HEK293 (cell line): Measurements from ENCODE around the gene TBK1.

ENCODE experiments used
- EGR2 ChIP-seq: fragments of 450-650 bp; formaldehyde crosslinking; IDR thresholded peaks from 2 replicates; pipeline ENCODE4 v1.5.1; 2016; ENCODE audit warnings: low read depth, missing biosample characterization, missing genetic modification characterization
- PRDM1 ChIP-seq: fragments of 450-650 bp; formaldehyde crosslinking; IDR thresholded peaks from 2 replicates; pipeline ENCODE4; 2016; ENCODE audit warnings: missing biosample characterization, missing genetic modification characterization
- ZBTB17 ChIP-seq: fragments of 450-650 bp; formaldehyde crosslinking; IDR thresholded peaks from 2 replicates; pipeline ENCODE4 v1.5.1; 2016; ENCODE audit warnings: missing biosample characterization, missing genetic modification characterization
- ZIC2 ChIP-seq: fragments of 450-650 bp; formaldehyde crosslinking; IDR thresholded peaks from 2 replicates; pipeline ENCODE4 v1.5.1; 2016; ENCODE audit warnings: missing biosample characterization, missing genetic modification characterization
- ZNF10 ChIP-seq: fragments of 450-650 bp; formaldehyde crosslinking; IDR thresholded peaks from 2 replicates; pipeline ENCODE4 v1.5.1; 2017; ENCODE audit warnings: missing biosample characterization, missing genetic modification characterization
- ZNF24 ChIP-seq: fragments of 450-650 bp; formaldehyde crosslinking; IDR thresholded peaks from 2 replicates; pipeline ENCODE4 v1.5.1; 2016; ENCODE audit warnings: missing biosample characterization, missing genetic modification characterization
- ZNF274 ChIP-seq, 2 experiments: fragments of 200-500 bp in 1 of 2; fragments of 450-650 bp in 1 of 2; sonication (Bioruptor generic) in 1 of 2; formaldehyde crosslinking in 1 of 2; IDR thresholded peaks; 2 replicates each; pipeline versions ENCODE4 v1.5.1 to v1.6.1; 2014 to 2016; ENCODE audit warnings: borderline replicate concordance in 1 of 2, inconsistent platforms in 1 of 2, low read length in 1 of 2, missing biosample characterization in 1 of 2, missing genetic modification characterization in 1 of 2
- ZNF324 ChIP-seq: fragments of 450-650 bp; formaldehyde crosslinking; IDR thresholded peaks from 2 replicates; pipeline ENCODE4 v1.5.1; 2016; ENCODE audit warnings: missing biosample characterization, missing genetic modification characterization
- ZNF404 ChIP-seq: fragments of 450-650 bp; formaldehyde crosslinking; IDR thresholded peaks from 2 replicates; pipeline ENCODE4 v1.5.1; 2017; ENCODE audit warnings: missing biosample characterization, missing genetic modification characterization
- ZNF514 ChIP-seq: fragments of 450-650 bp; formaldehyde crosslinking; IDR thresholded peaks from 2 replicates; pipeline ENCODE4 v1.5.1; 2016; ENCODE audit warnings: missing biosample characterization, missing genetic modification characterization
- ZNF585B ChIP-seq: fragments of 450-650 bp; formaldehyde crosslinking; IDR thresholded peaks from 2 replicates; pipeline ENCODE4 v1.5.1; 2016; ENCODE audit warnings: missing biosample characterization, missing genetic modification characterization
- ZNF600 ChIP-seq: fragments of 450-650 bp; formaldehyde crosslinking; IDR thresholded peaks from 2 replicates; pipeline ENCODE4 v1.5.1; 2016; ENCODE audit warnings: missing biosample characterization, missing genetic modification characterization
- ZNF626 ChIP-seq: fragments of 450-650 bp; sonication (Bioruptor Pico); formaldehyde crosslinking; IDR thresholded peaks from 2 replicates; pipeline ENCODE4 v1.5.1; 2018; ENCODE audit warnings: missing biosample characterization, missing genetic modification characterization, inconsistent platforms
- ZNF768 ChIP-seq: fragments of 450-650 bp; formaldehyde crosslinking; IDR thresholded peaks from 2 replicates; pipeline ENCODE4 v1.5.1; 2018; ENCODE audit warnings: missing biosample characterization, mild to moderate bottlenecking, missing genetic modification characterization
- ZNF791 ChIP-seq: fragments of 450-650 bp; formaldehyde crosslinking; IDR thresholded peaks from 2 replicates; pipeline ENCODE4 v1.5.1; 2016; ENCODE audit warnings: missing biosample characterization, missing genetic modification characterization
- TF ChIP-seq, protein P1 (sequence below): fragments of 450-650 bp; formaldehyde crosslinking; IDR thresholded peaks from 2 replicates; pipeline ENCODE4 v1.5.1; 2016; ENCODE audit warnings: missing biosample characterization, missing genetic modification characterization
- TF ChIP-seq, protein P2 (sequence below): fragments of 450-650 bp; formaldehyde crosslinking; IDR thresholded peaks from 2 replicates; pipeline ENCODE4 v1.5.1; 2016; ENCODE audit warnings: missing biosample characterization, missing genetic modification characterization
- TF ChIP-seq, protein P3 (sequence below): fragments of 450-650 bp; formaldehyde crosslinking; IDR thresholded peaks from 2 replicates; pipeline ENCODE4 v1.5.1; 2016; ENCODE audit warnings: missing biosample characterization, missing genetic modification characterization
- TF ChIP-seq, protein P4 (sequence below): fragments of 450-650 bp; formaldehyde crosslinking; IDR thresholded peaks from 2 replicates; pipeline ENCODE4 v1.5.1; 2016; ENCODE audit warnings: missing biosample characterization, missing genetic modification characterization
- TF ChIP-seq, protein P5 (sequence below): sonication (generic); formaldehyde crosslinking; IDR thresholded peaks from 2 replicates; pipeline ENCODE4 v1.8.1; 2022; ENCODE audit warnings: mild to moderate bottlenecking, moderate library complexity, missing genetic modification reagents

Gene TBK1

DNA sequence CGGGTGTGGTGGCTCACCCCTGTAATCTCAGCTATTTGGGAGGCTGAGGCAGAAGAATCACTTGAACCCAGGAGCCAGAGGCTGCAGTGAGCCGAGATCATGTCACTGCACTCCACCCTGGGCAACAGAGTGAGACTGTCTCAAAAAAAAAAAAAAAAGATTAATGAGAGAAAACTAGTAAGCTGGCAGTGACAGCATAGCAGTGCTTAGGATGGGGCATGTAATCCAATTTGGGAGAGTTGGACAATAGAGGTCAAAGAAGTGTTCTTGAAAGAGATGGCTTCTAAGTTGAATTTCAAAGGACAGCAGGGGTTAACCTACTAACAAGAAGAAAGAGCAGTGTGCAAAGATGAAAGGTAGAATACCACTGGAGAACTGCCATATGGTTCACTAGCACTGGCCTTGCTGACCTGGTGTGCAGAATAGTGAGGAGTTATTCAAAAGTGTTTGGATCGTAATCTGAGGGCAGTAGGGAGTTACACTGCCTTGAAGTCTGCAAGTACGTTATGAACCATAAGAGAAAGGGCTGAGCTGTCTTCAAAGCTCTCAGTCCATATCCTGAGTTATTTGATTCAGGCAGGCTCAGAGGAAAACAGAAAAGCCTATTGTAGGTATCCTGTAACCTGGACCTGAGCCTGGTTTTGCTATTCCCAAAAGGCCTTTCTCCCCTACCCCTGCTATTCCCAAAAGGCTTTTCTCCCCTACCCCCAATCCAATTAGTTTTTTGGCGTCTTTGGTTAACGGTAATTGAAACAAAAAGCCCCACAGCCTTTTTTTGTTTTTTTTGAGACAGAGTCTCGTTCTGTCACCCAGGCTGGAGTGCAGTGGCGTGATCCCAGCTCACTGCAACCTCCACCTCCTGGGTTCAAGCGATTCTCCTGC is 44.3 kb upstream of the TBK1 start (continued):
- TF ChIP-seq EGR2 (tag by site-specific recombination) (no peak), ZNF626 (no peak), ZNF514 (tag by site-specific recombination) (no peak), ZNF24 (tag by site-specific recombination) (no peak), ZNF404 (tag by site-specific recombination) (no peak), ZBTB17 (tag by site-specific recombination) (0 out of 2 replicates have a peak, but pooled peaks have one; percentile 45), ZNF324 (tag by site-specific recombination) (no peak), ZNF585B (no peak), ZNF791 (tag by site-specific recombination) (no peak), ZNF274 (IDR thresholded peaks at IDR 0.05; ENCODE audit: low read length) (no peak), ZNF274 (tag by site-specific recombination; IDR thresholded peaks at IDR 0.05; ENCODE audit: borderline replicate concordance) (no peak), ZIC2 (no peak), ZNF600 (tag by site-specific recombination) (peak; percentile 90), PRDM1 (no peak), ZNF768 (tag by site-specific recombination) (no peak), ZNF10 (no peak)
- TF ChIP-seq, protein P1, sequence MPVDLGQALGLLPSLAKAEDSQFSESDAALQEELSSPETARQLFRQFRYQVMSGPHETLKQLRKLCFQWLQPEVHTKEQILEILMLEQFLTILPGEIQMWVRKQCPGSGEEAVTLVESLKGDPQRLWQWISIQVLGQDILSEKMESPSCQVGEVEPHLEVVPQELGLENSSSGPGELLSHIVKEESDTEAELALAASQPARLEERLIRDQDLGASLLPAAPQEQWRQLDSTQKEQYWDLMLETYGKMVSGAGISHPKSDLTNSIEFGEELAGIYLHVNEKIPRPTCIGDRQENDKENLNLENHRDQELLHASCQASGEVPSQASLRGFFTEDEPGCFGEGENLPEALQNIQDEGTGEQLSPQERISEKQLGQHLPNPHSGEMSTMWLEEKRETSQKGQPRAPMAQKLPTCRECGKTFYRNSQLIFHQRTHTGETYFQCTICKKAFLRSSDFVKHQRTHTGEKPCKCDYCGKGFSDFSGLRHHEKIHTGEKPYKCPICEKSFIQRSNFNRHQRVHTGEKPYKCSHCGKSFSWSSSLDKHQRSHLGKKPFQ = no peak
- TF ChIP-seq, protein P2, sequence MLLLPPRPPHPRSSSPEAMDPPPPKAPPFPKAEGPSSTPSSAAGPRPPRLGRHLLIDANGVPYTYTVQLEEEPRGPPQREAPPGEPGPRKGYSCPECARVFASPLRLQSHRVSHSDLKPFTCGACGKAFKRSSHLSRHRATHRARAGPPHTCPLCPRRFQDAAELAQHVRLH = 0 out of 2 replicates have a peak, but pooled peaks have one; percentile 9
- TF ChIP-seq, protein P3, sequence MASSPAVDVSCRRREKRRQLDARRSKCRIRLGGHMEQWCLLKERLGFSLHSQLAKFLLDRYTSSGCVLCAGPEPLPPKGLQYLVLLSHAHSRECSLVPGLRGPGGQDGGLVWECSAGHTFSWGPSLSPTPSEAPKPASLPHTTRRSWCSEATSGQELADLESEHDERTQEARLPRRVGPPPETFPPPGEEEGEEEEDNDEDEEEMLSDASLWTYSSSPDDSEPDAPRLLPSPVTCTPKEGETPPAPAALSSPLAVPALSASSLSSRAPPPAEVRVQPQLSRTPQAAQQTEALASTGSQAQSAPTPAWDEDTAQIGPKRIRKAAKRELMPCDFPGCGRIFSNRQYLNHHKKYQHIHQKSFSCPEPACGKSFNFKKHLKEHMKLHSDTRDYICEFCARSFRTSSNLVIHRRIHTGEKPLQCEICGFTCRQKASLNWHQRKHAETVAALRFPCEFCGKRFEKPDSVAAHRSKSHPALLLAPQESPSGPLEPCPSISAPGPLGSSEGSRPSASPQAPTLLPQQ (tag by site-specific recombination) = no peak
- TF ChIP-seq, protein P4, sequence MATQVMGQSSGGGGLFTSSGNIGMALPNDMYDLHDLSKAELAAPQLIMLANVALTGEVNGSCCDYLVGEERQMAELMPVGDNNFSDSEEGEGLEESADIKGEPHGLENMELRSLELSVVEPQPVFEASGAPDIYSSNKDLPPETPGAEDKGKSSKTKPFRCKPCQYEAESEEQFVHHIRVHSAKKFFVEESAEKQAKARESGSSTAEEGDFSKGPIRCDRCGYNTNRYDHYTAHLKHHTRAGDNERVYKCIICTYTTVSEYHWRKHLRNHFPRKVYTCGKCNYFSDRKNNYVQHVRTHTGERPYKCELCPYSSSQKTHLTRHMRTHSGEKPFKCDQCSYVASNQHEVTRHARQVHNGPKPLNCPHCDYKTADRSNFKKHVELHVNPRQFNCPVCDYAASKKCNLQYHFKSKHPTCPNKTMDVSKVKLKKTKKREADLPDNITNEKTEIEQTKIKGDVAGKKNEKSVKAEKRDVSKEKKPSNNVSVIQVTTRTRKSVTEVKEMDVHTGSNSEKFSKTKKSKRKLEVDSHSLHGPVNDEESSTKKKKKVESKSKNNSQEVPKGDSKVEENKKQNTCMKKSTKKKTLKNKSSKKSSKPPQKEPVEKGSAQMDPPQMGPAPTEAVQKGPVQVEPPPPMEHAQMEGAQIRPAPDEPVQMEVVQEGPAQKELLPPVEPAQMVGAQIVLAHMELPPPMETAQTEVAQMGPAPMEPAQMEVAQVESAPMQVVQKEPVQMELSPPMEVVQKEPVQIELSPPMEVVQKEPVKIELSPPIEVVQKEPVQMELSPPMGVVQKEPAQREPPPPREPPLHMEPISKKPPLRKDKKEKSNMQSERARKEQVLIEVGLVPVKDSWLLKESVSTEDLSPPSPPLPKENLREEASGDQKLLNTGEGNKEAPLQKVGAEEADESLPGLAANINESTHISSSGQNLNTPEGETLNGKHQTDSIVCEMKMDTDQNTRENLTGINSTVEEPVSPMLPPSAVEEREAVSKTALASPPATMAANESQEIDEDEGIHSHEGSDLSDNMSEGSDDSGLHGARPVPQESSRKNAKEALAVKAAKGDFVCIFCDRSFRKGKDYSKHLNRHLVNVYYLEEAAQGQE (tag by site-specific recombination) = no peak
- TF ChIP-seq, protein P5, sequence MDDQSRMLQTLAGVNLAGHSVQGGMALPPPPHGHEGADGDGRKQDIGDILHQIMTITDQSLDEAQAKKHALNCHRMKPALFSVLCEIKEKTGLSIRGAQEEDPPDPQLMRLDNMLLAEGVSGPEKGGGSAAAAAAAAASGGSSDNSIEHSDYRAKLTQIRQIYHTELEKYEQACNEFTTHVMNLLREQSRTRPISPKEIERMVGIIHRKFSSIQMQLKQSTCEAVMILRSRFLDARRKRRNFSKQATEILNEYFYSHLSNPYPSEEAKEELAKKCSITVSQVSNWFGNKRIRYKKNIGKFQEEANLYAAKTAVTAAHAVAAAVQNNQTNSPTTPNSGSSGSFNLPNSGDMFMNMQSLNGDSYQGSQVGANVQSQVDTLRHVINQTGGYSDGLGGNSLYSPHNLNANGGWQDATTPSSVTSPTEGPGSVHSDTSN (CRISPR knock-in tag) = no peak
